GM21737 (cell line): ENCODE data around the gene RACGAP1.

ENCODE experiments used
- ATAC-seq: cut with Tn5 transposase; IDR thresholded peaks from one replicate; pipeline ENCODE4 v1.9.1; 2021; ENCODE audit warnings: mild to moderate bottlenecking, moderate library complexity; ENCODE audit not compliant: unreplicated experiment

The RACGAP1 gene

DNA sequence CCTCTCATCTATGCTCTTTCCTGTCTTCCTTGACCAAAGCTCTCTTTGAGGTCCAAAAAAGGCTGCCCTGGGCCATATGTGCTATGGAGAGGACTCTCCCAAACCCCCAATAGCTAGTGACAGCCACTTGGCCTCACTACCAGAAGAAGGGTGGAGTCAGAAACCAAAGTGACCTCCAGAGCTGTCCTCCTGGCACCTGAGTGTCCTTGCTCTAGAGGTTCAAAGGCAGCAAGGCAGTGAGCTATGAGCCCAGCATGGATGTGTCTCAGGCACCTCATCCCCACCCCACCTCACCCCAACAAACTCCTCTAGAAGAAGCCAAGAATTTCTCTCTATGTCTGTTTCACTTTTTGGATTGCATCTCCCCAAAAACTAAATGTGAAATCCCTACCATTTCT is 67.7 kb downstream of the RACGAP1 start:
- ATAC-seq: no peak

DNA sequence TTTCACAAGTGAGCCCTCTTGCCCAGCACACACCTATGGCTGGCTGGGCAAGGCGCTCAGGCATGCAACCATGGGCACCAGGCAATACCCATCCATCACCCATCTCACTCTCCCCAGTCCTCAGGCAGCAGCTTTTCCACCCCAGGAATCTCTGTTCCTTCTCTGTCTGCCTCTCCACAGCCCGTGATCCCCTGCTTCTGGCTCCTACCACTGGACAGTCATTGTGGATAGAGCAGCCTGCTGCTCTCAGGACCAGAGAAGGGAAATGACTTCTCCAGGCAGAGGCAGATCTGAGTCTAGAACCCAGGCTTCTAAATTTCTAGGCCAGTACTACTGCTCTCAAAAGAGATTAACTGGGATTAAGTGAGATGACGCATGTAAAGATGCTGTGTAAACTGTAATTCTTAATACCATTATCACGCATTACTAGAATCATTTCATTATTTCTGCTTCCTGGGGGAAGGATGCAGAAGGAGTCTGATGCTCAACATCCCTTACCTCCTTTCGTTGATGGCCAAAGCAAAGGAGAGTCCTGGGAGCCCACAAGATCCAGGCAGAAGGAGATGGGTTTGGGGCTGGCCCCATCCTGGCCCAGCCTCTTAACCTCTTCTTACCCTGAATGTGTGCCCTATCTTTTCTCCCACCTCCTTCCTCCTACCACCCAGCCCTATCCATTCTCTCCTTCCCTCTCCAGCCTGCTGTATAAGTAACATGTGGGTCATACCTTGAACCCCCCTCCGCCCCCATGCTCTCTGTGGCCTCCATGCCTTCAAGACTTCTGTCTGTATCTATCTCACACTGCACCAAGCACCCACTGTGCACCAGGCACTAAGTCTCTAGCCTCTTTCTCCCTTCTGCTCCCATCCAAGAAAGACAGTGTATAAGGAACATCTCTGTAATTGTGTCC is 68.4 kb downstream of the RACGAP1 start:
- ATAC-seq: no peak

DNA sequence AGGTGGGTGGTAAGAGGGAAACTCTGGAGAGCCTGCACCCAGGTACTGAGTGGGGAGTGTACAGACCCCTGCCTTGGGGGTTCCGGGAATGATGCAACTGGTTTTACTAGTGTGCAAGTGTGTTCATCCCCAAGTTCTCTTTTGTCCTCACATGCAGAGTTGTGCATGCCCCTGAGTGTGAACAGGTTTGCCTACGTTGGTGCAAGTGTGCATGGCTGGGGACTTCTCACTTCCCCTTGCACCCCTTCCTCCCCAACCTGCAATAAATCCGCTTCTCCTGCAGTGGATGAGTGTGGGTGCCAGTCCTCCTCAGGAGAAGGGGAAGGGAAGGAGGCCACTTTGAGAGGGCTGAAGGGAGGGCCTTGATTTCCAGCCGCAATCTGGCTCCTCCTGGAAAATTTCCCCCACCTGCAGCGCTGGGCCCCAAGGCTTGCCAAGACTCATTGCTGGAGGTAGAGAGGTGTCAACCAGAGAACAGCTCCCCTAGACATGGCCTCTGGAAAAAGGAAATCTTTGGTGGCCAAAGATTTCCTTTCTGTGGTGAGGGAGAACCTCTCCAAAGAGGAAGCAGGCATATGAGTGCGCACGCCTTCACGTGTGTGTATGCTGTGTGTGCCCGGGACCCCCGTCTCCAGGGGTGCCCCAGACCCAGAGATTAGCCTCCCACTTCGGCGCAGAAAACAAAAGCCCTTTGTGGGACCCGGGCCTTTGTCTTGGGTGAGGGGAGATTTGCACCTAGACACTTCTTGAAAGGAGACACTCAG is 69.2 kb downstream of the RACGAP1 start:
- no peak for ATAC-seq

- no peak for ATAC-seq
These were observed 70.1 kb downstream of the RACGAP1 start for GRCh38 chr12:49954863-49955830.

- ATAC-seq: no peak
These were observed 71.1 kb downstream of the RACGAP1 start for GRCh38 chr12:49953961-49954846.

GRCh38 chr12:49953151-49953550 is 72.1 kb downstream of the RACGAP1 start:
- no peak for ATAC-seq

DNA sequence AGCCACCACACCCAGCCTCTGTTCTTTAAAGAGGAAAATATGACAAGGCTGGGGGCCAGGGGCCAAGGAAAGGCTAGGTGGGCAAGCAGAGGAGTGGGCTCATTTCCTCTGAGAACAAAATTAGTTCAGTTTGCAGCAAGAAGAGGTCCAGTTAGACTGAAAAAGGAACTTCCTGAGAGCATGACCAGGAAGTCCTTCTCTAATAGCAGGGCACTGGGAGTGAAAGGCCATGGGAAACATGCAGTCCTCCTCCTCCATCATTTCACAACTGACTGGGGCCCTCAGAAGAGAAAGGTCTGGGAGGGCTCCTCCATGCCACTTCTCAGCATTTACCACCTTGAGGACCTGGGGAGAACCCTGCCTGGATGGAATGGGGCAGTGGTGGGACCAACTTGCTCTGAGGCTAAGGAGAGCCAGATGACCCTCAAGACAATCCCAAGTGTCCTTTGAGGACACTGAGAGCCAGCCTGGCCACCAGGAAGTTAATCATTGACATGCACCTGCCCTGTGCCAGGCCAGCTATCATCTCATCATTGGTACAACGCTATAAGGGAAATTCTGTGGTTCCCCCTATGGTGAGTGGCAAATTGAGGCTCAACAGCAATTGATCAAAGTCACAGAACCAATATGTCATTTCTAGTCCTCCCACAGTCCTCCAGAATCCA is 72.8 kb downstream of the RACGAP1 start:
- no peak for ATAC-seq

DNA sequence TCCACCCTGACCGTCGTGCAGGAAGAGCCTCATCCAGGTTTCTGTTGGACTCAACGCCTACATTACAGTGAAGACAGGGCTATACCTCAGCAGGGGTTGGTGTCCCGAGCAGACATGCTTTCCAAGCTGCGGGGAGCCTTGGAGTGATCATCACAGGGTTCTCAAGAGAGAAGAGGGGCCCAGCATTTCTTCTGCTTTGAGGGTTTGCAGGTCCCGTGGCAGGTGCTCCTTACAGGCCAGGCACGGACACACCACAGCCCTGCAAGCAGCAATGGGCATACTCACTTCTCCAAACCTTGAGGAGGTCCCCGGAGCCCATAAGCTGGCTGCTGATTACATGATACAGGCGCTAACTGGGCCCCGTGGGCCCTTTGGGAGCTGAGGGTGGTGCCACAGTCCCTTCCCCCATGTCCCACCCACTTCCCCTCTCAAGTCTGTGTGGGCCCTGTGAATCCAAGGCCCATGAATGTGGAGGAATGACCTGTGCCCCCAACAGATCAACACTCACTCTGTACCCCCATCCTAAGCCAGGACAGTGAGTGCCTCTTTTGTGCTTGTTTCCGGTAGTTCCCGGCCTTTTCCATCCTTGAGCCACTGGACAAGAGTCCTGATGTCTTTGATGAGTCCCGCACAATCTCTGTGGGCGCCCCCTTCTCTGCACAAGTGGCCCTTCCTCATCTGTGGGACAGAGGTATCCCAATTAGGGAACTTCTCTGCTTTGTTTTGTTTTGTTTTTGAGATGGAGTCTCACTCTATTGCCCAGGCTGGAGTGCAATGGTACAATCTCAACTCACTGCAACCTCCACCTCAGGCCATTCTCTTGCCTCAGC is 73.7 kb downstream of the RACGAP1 start:
- ATAC-seq: no peak

- no peak for ATAC-seq
These were observed 74.7 kb downstream of the RACGAP1 start, which contains the start of gene AQP2 for GRCh38 chr12:49950273-49951251. Gene AQP2, plus strand, starts transcription at chr12:49950737. Its CDS starts 94 bp downstream, at chr12:49950831.

DNA sequence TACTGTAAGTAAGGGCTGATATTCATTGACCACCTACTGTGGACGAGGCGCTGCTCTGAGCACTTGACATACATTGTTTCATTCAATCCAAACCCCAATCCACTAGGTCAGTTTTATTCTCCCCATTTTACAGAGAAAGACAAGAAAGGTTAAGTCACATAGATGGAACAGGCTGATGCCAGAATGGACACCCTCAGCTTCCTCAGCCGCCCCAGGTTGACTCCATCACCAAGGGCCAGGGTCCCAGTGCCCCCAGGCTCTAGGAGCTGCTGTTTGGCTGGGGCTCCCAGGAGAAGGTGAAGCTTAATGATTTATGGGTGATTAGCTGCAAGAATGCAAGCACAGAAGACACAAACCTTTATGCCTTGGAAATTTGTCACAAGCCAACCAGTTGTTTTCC is 75.4 kb downstream of the RACGAP1 start:
- no peak for ATAC-seq

- ATAC-seq: no peak
These were observed 76.1 kb downstream of the RACGAP1 start for GRCh38 chr12:49948866-49949845.

DNA sequence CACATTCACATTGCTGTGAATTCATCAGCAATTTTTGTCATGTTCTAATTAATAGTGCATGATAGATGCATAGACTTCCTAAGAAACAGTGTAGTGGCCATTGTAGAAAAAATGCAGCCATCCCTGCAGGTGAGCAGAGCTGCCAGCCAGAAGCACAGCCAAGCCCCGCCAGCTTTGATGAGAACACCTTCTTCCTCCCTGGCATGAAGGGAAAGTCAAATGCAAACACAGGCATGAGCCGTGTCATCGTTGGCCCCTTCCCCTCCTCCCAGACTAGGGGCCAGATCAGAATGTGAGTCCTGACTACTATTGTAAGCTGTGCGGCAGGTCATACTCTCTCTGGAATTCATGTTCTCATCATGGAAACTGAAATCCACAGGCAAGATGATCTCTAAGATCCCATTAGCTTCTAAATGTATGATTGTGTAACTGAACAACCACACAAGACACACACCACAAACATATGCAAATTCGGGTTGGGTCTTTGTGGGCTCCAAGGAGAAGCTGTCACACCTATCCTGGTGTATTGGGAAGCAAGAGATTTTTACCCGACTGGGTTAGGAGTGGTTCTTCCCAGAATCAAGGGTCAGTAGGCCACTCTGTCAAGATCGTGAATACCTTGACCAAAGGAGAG is 77.6 kb downstream of the RACGAP1 start:
- ATAC-seq: no peak

DNA sequence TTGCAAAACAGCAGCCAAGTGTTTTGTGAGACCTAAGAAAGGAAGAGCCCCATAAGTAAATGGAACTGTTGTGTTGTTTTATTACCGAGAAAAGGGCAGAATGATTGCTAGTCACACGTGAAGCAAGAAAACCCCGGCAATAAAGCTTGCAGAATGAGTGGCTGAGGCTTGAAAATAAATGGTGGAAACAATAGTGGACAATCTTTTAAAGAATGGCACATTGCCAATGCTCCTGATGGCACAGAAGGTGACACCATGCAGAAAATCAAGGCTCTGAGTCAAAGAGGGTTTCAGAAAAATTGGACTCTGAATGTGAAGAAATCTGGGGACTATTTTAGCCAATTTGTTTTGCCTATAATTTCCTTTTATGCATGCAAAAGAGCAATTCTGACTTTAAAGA is 78.8 kb downstream of the RACGAP1 start:
- no peak for ATAC-seq

GRCh38 chr12:49946086-49946485 is 79.2 kb downstream of the RACGAP1 start:
- ATAC-seq: no peak

DNA sequence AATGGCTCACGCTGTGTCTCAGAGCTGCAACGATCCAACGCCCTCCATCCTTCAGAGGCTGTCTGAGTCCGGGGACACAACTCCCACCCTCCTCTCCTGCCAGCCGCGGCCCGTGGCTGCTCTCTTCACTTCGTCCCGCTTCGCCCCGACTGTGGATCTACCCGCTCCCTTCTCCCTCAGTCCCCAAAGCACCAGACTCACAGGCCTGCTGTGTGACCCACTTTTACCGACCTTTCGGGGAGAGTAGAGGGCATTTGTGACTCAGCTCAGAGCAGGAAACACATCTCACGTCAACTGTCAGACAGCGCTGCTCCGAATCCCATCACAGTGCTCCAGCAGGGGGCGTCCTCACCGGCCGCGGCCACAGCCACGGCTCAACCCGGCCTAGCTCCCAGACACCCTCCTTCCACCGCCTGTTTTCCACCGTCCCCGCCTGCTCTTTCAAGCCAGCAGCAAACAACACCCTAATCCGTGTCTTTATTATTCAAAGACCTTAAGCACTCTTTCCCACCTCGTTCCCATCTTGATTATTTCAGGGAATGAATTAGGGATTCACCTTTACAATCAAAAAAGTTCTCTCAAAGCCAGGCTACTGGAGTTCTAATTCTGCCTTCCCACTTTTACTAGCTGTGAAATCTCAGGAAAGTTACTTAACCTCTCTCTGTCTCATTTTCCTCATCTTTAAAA is 79.8 kb downstream of the RACGAP1 start:
- peak; percentile 81 for ATAC-seq
